ENCODE data around the gene CHI3L2.

DNA sequence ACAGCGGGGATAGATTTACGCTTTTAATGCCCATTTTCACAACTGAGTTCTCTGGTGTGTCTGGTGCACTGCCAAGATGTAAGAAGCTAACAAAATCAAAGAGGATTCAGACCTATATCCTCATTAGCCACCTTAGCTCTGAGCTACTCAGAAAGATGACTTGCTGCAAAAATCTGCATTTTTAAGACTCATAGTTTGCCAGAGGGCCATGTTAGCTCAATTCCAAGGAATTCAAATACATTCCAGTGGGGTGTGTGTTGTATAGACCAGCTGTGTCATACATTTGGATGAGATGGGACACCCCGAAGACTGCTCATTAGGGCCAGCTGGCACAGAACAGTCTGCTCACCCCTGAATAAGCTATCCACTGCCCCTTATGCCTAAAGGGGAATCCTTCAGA lies 36.0 kb upstream of the CHI3L2 start:
- TF ChIP-seq CTCF (IDR thresholded peaks at IDR 0.05) = no peak
- TF ChIP-seq POLR2A (IDR thresholded peaks at IDR 0.05) = no peak
- no peak for TF ChIP-seq EP300 (IDR thresholded peaks at IDR 0.05)
- TF ChIP-seq POLR2AphosphoS5 (IDR thresholded peaks at IDR 0.05) = no peak

All from upper lobe of left lung (tissue), 4 donors.